GM18909 (cell line): ENCODE results near the gene CCDC28B.

Experiments
- ATAC-seq: cut with Tn5 transposase; IDR thresholded peaks from one replicate; pipeline ENCODE4 v1.9.1; 2021; ENCODE audit warnings: mild to moderate bottlenecking; ENCODE audit not compliant: unreplicated experiment, poor library complexity

Gene CCDC28B

DNA sequence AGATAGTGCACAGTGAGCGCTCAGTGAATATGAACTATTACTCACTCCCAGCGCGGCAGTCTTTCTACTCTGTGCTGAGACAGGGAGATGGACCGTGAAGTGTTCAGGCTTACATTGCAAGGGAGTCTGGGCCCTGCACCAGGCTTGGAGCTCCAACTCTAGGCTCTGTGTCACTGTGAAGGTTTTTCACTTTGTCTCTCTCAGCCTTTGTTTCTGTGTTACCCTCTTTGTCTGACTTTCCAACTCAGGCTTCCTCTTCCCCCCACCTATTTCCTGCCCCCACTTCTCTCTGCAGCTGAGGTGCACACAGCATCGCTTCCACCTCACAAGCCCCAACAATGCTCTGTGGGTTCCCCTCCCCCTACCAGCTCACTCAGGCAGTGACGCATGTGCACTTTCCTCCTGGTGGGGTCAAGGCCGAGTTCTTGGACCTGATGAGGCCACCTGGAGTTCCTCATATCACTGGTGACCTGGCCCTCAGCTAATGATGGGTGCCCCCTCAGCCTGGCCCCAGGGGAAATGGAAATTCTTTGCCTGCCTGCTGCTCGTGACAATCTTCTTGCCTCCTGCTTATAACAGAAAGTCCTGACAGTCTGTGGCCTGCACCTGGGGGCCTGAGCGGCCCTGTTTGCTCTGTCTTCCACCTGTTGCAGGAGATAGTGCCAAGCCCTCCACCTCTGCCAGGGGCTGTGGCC is 49.6 kb downstream of the CCDC28B start:
- ATAC-seq: peak; percentile 60

DNA sequence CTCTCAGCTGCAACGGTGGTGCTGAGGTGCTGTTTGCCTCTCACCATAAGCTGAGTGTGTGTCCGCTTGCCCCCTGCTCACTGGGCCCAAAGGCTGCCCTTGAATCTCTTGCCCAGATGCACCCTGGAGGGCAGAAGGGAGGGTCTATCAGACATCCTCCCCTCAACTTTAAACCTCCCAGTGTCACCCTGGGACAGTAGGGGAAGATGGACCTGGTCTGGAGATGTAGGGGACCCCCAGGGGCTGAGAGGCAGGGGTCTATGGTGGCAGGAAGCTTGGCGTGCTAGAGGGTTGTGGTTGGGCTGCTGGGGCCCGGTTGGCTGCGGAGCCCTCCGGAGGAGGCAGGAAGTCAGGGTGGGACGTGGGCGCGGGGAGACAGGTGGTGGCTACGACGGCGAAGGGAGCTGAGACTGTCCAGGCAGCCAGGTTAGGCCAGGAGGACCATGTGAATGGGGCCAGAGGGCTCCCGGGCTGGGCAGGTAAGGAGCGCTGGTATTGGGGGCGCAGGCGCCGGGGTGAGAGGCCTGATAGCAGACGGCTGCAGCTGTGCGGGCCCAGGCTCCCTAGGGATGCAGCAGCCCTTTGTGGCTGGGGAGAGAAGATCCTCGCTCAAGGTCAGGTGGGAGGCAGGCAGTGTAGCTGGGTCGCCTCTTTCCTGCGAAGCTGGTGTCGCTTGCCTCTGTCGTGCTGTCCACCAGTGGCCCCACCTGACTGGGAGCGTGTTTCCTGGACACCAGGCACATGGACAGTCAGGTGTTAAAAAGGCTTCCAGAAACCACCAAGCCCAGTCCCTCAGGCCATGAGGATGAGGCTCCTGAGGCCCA is 50.7 kb downstream of the CCDC28B start, which contains the start of gene LCK:
Gene LCK (plus strand): TSS at position 373 of the 824 bp plus-strand sequence. CDS start 23,065 bp downstream, outside the sequence.
- peak; percentile 31 for ATAC-seq
